ENCODE measurements around the gene FBLN7. TPM values are rescaled to one million over a fixed set of nuclear protein-coding genes. Genes with fewer than 3 reads are reported as not detected.
A peak's percentile ranks its signal among the peaks of the same experiment; 100 is the strongest.

Gene FBLN7
- total RNA-seq, 1 donor from 2014 or later = under 0.01 TPM

- peaks cover 4% of the 10 kb centered on the region for H3K36me3 ChIP-seq (ENCODE audit: control insufficient read depth, insufficient read depth, low read length)
- H3K27me3 ChIP-seq (ENCODE audit: control insufficient read depth, insufficient read depth, low read length) = no peaks in the 10 kb centered on the region
- no peak for TF ChIP-seq CTCF (IDR thresholded peaks at IDR 0.05; ENCODE audit: insufficient read depth, low read length, severe bottlenecking)
- FAIRE-seq = peak; percentile 18
- H3K4me3 ChIP-seq (ENCODE audit: low read depth, low read length) = no peak overlapping the region
- DNase-seq (ENCODE audit: low read depth) = no peak
Observed at GRCh38 chr2:112220186-112220585, 82.0 kb downstream of the FBLN7 start.

- DNase-seq (ENCODE audit: low read depth) (no peak), FAIRE-seq (no peak)
- TF ChIP-seq CTCF (IDR thresholded peaks at IDR 0.05; ENCODE audit: insufficient read depth, low read length, severe bottlenecking) = no peak
- Histone ChIP-seq H3K27me3 (ENCODE audit: control insufficient read depth, insufficient read depth, low read length) (no peaks in the 10 kb centered on the region), H3K4me3 (ENCODE audit: low read depth, low read length) (no peak overlapping the region), H3K36me3 (ENCODE audit: control insufficient read depth, insufficient read depth, low read length) (peaks cover 3% of the 10 kb centered on the region)
Observed at GRCh38 chr2:112220831-112221230, 82.6 kb downstream of the FBLN7 start.

- no peak for TF ChIP-seq CTCF (IDR thresholded peaks at IDR 0.05; ENCODE audit: insufficient read depth, low read length, severe bottlenecking)
Observed at GRCh38 chr2:112229348-112229747, 91.2 kb downstream of the FBLN7 start.

GRCh38 chr2:112230371-112230770, 92.2 kb downstream of the FBLN7 start:
- H3K36me3 ChIP-seq (ENCODE audit: control insufficient read depth, insufficient read depth, low read length) = no peaks in the 10 kb centered on the region
- no peaks in the 10 kb centered on the region for H3K27me3 ChIP-seq (ENCODE audit: control insufficient read depth, insufficient read depth, low read length)
- DNase-seq (ENCODE audit: low read depth) (no peak), FAIRE-seq (no peak)
- TF ChIP-seq CTCF (IDR thresholded peaks at IDR 0.05; ENCODE audit: insufficient read depth, low read length, severe bottlenecking) = no peak
- H3K4me3 ChIP-seq (ENCODE audit: low read depth, low read length) = no peak overlapping the region

More at GRCh38 chr2:112229348-112229747, 91.2 kb downstream of the FBLN7 start:
- Histone ChIP-seq H3K4me3 (ENCODE audit: low read depth, low read length) (no peak overlapping the region), H3K36me3 (ENCODE audit: control insufficient read depth, insufficient read depth, low read length) (no peaks in the 10 kb centered on the region), H3K27me3 (ENCODE audit: control insufficient read depth, insufficient read depth, low read length) (no peaks in the 10 kb centered on the region)
- DNase-seq (ENCODE audit: low read depth) = peak; percentile 99
- no peak for FAIRE-seq

Other genes with a start within 250 kb of the FBLN7 start
- gene MERTK, start 239.8 kb upstream of the FBLN7 start, total RNA-seq = 3.9 and 5.8 TPM in 2 replicates
- gene TMEM87B, start 83.1 kb upstream of the FBLN7 start, total RNA-seq = 31.4 and 37.1 TPM in 2 replicates
- gene ZC3H8, start 116.7 kb downstream of the FBLN7 start, total RNA-seq = 7.9 and 11.5 TPM in 2 replicates
- 3.4 and 5.6 TPM in 2 replicates for gene ZC3H6, start 137.2 kb downstream of the FBLN7 start, total RNA-seq

All from bronchial epithelial cell (primary cell).